ENCODE results near the gene CCDC181.
"Not testable (repeated sequence)": the region's sequence is repeated elsewhere in the genome, so short reads cannot be mapped to it uniquely, and the experiment has no call there.

CCDC181 gene

DNA sequence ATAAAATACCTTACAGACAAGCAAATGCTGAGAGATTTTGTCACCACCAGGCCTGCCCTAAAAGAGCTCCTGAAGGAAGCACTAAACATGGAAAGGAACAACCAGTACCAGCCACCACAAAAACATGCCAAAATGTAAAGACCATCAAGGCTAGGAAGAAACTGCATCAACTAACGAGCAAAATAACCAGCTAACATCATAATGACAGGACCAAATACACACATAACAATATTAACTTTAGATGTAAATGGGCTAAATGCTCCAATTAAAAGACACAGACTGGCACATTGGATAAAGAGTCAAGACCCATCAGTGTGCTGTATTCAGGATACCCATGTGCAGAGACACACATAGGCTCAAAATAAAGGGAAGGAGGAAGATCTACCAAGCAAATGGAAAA, 24.7 kb downstream of the CCDC181 start:
- DNase-seq (ENCODE audit: low read depth in 2 of 2) = not testable (repeated sequence)

GRCh38 chr1:169395955-169396354, 31.3 kb downstream of the CCDC181 start:
- no peak for DNase-seq (ENCODE audit: low read depth in 2 of 2)

DNA sequence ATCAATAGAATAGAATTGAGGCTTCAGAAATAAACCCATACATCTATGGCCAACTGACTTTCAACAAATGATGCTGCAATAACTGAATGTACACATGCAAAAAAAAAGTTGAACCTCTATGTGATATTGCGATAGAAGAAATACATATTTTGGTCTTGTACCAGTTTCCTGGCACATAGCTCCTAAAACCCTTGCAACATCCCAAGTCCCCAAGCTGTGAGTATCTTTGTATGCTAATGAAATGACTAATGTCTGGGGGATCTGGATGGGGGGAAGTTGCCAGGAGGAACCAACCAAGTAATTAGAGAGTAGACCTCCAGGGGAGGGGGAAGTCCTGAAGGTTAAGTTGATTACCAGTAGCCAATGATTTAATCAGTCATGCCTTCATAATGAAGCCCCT, 34.9 kb downstream of the CCDC181 start:
- DNase-seq (ENCODE audit: low read depth in 2 of 2) = no peak

GRCh38 chr1:169390303-169390702, 37.0 kb downstream of the CCDC181 start:
- DNase-seq (ENCODE audit: low read depth in 2 of 2) = no peak

DNA sequence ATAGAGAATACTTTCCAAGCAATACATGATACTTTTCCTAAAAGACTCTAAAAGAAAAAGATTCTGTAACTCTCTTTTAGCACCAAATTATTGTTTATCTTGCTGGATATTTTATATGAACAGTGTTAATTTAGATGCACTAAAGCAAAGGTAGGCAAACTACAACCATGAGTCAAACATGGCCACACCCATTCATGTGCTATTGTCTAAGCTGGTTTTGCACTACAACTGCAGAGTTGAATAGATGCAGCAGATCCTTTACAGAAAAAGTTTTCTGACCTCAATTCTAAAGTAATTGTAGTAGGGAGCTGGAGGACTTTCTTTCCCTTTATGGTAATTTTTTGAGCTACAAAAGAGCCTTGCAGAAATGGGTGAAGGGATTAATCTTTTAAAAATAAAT, 39.9 kb downstream of the CCDC181 start:
- DNase-seq (ENCODE audit: low read depth in 2 of 2) = no peak

GRCh38 chr1:169383449-169383848, 43.8 kb downstream of the CCDC181 start:
- DNase-seq (ENCODE audit: low read depth in 2 of 2) = no peak

- no peak for DNase-seq (ENCODE audit: low read depth in 2 of 2)
These were observed 46.1 kb downstream of the CCDC181 start for GRCh38 chr1:169381162-169381561.

- DNase-seq (ENCODE audit: low read depth in 2 of 2) = no peak
These were observed 55.9 kb downstream of the CCDC181 start for GRCh38 chr1:169371404-169371803.

DNA sequence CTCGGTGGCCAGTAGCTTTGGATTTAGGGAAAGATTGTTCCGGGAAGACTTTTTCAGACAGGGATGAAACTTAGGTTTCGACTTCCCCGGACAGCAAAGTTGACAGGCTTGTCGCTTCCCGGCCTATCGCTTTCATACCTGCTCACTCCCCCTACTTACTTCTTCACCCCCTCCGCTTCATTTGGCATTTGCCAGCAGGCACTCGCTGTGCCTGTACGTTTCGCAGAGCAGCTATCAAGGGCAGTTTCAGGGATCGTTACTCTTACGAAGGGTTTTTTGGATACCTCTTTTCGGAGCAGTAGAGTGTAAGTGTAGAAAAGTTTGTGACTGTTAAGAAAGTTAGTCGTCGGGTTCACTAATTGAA, 58.9 kb downstream of the CCDC181 start:
- peak in 1 of 2 donors; percentile 7 for DNase-seq (ENCODE audit: low read depth in 2 of 2)

GRCh38 chr1:169367686-169368405, 59.4 kb downstream of the CCDC181 start, which contains the start of the genes BLZF1 and NME7:
Gene BLZF1 (plus strand): TSS chr1:169368195. CDS start chr1:169369523, 1,328 bp downstream.
Gene NME7 (minus strand): TSS chr1:169367797. CDS start chr1:169367710, 87 bp downstream.
- DNase-seq (ENCODE audit: low read depth in 2 of 2) = peak; percentile 95 to 98

- no peak for DNase-seq (ENCODE audit: low read depth in 2 of 2)
These were observed 60.1 kb downstream of the CCDC181 start for GRCh38 chr1:169367096-169367685.

- no peak for DNase-seq (ENCODE audit: low read depth in 2 of 2)
These were observed 62.3 kb downstream of the CCDC181 start for GRCh38 chr1:169364948-169365347.

GRCh38 chr1:169363046-169363730, 64.1 kb downstream of the CCDC181 start:
- peak in 1 of 2 donors; percentile 12 for DNase-seq (ENCODE audit: low read depth in 2 of 2)

DNA sequence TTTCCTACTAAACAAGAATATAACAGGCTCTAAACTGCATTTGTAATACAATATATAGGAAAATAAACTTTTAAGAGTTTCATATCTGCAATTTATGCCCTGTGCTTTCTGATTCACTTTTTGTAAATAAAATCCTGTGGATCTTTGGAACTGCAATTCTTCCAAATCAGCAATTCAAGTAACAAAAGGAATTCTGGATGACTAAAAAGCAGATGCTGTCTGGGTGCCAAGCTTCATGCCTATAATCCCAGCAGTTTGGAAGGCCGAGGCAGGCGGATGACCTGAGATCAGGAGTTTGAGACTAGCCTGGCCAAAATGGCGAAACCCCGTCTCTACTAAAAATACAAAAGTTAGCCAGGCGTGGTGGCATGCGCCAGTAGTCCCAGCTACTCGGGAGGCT, 66.0 kb downstream of the CCDC181 start:
- no peak for DNase-seq (ENCODE audit: low read depth in 2 of 2)

DNA sequence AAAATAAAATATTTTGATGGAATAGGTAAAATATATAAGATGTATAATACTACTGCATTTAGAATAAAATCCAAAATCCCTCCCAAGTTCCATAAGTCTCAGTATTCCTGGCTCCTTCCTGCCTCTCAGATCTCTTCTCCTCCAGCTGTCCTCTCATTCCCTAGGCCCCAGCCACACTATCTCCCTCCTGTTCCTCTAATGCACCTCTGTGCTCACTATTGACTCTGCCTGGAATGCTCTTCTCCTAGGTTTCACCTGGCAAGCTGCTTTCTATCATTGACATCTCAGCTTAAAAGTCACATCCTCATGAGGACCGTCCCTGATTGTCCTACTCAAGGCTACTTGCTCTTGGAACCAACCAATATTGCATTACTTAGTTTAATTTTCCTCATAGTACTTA, 66.9 kb downstream of the CCDC181 start:
- no peak for DNase-seq (ENCODE audit: low read depth in 2 of 2)

DNA sequence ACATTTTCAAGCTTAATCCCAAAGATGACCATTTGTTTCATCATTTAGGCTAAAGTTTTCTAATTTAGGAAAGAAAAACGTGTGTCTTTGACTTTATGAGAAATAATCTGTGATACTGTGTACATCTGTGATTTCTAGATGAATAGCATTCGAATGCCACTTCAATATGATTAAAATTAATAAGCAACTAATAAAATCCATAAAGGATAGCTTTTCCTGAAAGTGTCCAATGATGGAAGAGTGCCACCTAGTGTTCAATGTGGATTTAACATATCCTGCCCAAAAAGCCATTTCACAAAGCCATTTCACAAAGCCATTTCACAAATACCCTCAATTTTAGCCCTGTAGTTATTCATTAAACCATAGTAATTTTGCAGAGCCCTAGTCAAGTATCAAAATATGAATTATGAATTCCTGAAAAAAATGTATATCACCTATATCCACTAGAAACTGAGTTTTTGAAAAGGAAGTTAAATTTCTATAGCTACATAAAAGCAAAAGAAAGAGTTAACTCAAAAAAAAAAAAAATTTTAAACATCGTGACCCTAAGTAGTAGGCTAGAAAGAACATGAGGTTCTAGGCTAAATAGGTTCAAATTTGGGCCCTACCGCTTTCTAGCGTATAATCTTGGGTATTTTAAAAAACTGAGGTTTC, 78.8 kb downstream of the CCDC181 start:
- peak in 1 of 2 donors; percentile 19 for DNase-seq (ENCODE audit: low read depth in 2 of 2)

- DNase-seq (ENCODE audit: low read depth in 2 of 2) = no peak
These were observed 79.4 kb downstream of the CCDC181 start for GRCh38 chr1:169347688-169348382.

GRCh38 chr1:169346036-169346589, 81.2 kb downstream of the CCDC181 start:
- no peak for DNase-seq (ENCODE audit: low read depth in 2 of 2)

DNA sequence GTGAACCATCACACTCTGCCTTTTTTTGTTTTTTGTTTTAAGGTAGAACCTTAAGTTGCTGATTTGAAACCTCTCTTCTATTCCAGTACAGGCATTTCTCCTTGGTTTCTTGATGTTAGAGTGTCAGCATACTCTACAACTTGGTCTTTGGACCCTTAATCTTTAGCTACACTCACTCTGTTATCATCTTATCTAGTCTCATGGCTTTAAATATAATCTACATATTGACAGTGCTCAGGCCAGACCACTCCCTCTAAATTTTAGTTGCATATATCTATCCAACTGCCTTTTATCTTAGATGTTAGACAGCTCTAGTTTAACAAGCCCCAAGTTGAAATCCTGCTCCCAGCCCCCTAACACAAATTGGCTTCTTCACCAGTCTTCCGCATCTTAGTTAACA, 81.8 kb downstream of the CCDC181 start:
- no peak for DNase-seq (ENCODE audit: low read depth in 2 of 2)
